B cell (primary cell): ENCODE results near the gene DENND1A. TPM values are rescaled to one million over a fixed set of nuclear protein-coding genes. Genes with fewer than 3 reads are reported as not detected.

ENCODE experiments used
- ATAC-seq: fragments of 200-7000 bp; cut with Tn5 transposase; one replicate; pipeline ENCODE4 v1.10.0; 2021; ENCODE audit warnings: low read depth, mild to moderate bottlenecking, moderate number of reproducible peaks, moderate library complexity
- CTCF ChIA-PET: fragments of 350-600 bp; sonication (Branson Sonifier 250); formaldehyde crosslinking; loops from one replicate; lab custom pipeline; 2021; ENCODE audit warnings: antibody characterized with exemption, inconsistent platforms; lab: Charles Lee
- POLR2A ChIA-PET: fragments of 350-600 bp; sonication (Branson Sonifier 250); formaldehyde crosslinking; loops from one replicate; lab custom pipeline; 2021; ENCODE audit warnings: antibody characterized with exemption; lab: Charles Lee
- DNase-seq: peaks from one replicate; pipeline ENCODE4 v3.0.0; 2013
- H2AFZ ChIP-seq: 2 replicates; pipeline ENCODE4 v1.6.1; 2012; ENCODE audit warnings: mild to moderate bottlenecking, low read depth, low read length; ENCODE audit not compliant: insufficient read depth, poor library complexity, severe bottlenecking
- H3K27ac ChIP-seq, 2 donors: 1 replicate in 1 of 2; 2 replicates in 1 of 2; pipeline ENCODE4 v1.5.1; 2012 to 2013; ENCODE audit warnings: low read length in 2 of 2, mild to moderate bottlenecking in 2 of 2, moderate library complexity in 1 of 2
- H3K27me3 ChIP-seq, 4 experiments: fragments of 200-600 bp in 1 of 4; sonication (generic) in 1 of 4; replicated peaks in 1 of 4; 1 replicate in 2 of 4; 2 replicates in 2 of 4; pipeline versions ENCODE4 v1.6.1 to v1.7.0; 2013 to 2016; ENCODE audit warnings: low read length in 3 of 4, mild to moderate bottlenecking in 2 of 4, mixed read lengths in 1 of 4, moderate library complexity in 1 of 4; ENCODE audit not compliant: insufficient read depth in 4 of 4, control insufficient read depth in 3 of 4; ENCODE audit errors: control extremely low read depth in 1 of 4
- H3K36me3 ChIP-seq, 2 experiments: replicated peaks in 1 of 2; 1 replicate in 1 of 2; 2 replicates in 1 of 2; pipeline versions ENCODE4 v1.6.1 to v1.7.1; 2013; ENCODE audit warnings: low read length in 1 of 2; ENCODE audit not compliant: insufficient read depth in 2 of 2, control insufficient read depth in 1 of 2; ENCODE audit errors: control extremely low read depth in 1 of 2, extremely low read depth in 1 of 2
- H3K4me1 ChIP-seq, 2 donors: fragments of 200-600 bp in 1 of 2; sonication (generic) in 1 of 2; 1 replicate in 1 of 2; 2 replicates in 1 of 2; pipeline versions ENCODE4 v1.5.1 to v1.6.1; 2013 to 2017; ENCODE audit warnings: low read length in 2 of 2; ENCODE audit not compliant: control insufficient read depth in 2 of 2, insufficient read depth in 2 of 2
- H3K4me2 ChIP-seq: replicated peaks from 2 replicates; pipeline ENCODE3; 2012; ENCODE audit warnings: mild to moderate bottlenecking, low read depth, low read length; ENCODE audit not compliant: poor library complexity, severe bottlenecking
- H3K4me3 ChIP-seq, 5 experiments: fragments of 200-600 bp in 1 of 5; sonication (generic) in 1 of 5; 1 replicate in 3 of 5; 2 replicates in 2 of 5; pipeline versions ENCODE4 v1.5.1 to v1.7.0; 2011 to 2016; ENCODE audit warnings: low read length in 4 of 5, mild to moderate bottlenecking in 4 of 5, low read depth in 2 of 5, control low read depth in 1 of 5, moderate library complexity in 1 of 5; ENCODE audit not compliant: insufficient read depth in 1 of 5; ENCODE audit errors: control extremely low read depth in 1 of 5, extremely low read depth in 1 of 5
- H3K79me2 ChIP-seq: fragments of 200-600 bp; sonication (generic); one replicate; pipeline ENCODE4 v1.6.0; 2016; ENCODE audit warnings: low read length; ENCODE audit not compliant: control insufficient read depth, insufficient read depth
- H3K9ac ChIP-seq: fragments of 200-600 bp; sonication (generic); 2 replicates; pipeline ENCODE4 v1.6.1; 2017; ENCODE audit warnings: mild to moderate bottlenecking, low read length, moderate library complexity
- H3K9me3 ChIP-seq, 3 donors: one replicate each; pipeline versions ENCODE4 v1.6.1 to v1.7.1; 2013; ENCODE audit warnings: low read length in 2 of 3; ENCODE audit not compliant: control insufficient read depth in 2 of 3, insufficient read depth in 1 of 3; ENCODE audit errors: control extremely low read depth in 1 of 3
- H4K20me1 ChIP-seq: 2 replicates; pipeline ENCODE4 v1.6.0; 2012; ENCODE audit warnings: mild to moderate bottlenecking, low read length; ENCODE audit not compliant: insufficient read depth, control insufficient read depth, poor library complexity, severe bottlenecking
- H3K27ac Mint-ChIP-seq: one replicate; pipeline ENCODE4 v1.8.0; 2021; ENCODE audit warnings: mixed read lengths
- H3K27me3 Mint-ChIP-seq: one replicate; pipeline ENCODE4 v1.8.0; 2021; ENCODE audit warnings: mixed read lengths
- H3K4me1 Mint-ChIP-seq: one replicate; pipeline ENCODE4 v1.8.0; 2021; ENCODE audit warnings: mixed read lengths
- H3K4me3 Mint-ChIP-seq: one replicate; pipeline ENCODE4 v1.8.0; 2021; ENCODE audit warnings: mixed read lengths
- H3K9me3 Mint-ChIP-seq: one replicate; pipeline ENCODE4 v1.8.0; 2022; ENCODE audit warnings: mixed read lengths; ENCODE audit not compliant: insufficient read depth
- EZH2 ChIP-seq: IDR thresholded peaks from 2 replicates; pipeline ENCODE4 v1.6.1; 2012; ENCODE audit warnings: borderline replicate concordance, low read depth, mild to moderate bottlenecking, moderate library complexity, low read length; ENCODE audit not compliant: insufficient read depth, poor library complexity, severe bottlenecking
- WGBS: methylation state at CpG from one replicate; pipeline ENCODE4 v1.1.5; 2013; ENCODE audit warnings: missing lambda C conversion rate; ENCODE audit not compliant: insufficient coverage; 5-methylcytosine and 5-hydroxymethylcytosine counted together
- intact Hi-C: fragments of 100-400 bp; cut with micrococcal nuclease; formaldehyde crosslinking; loops from one replicate; pipeline ENCODE4 v1.10.0; 2022
- polyA plus RNA-seq: library from polyadenylated mRNA; depleted of rRNA; stranded (reverse); fragments of >200 nt; gene quantifications from 2 replicates; pipeline ENCODE4 v1.2.3, GENCODE V29; 2012
- total RNA-seq, 2 donors: library from RNA; stranded (reverse); fragments of 120-200 nt in 1 of 2; gene quantifications; 1 replicate in 1 of 2; 2 replicates in 1 of 2; pipeline versions ENCODE4 v1.2.3 to v1.2.4, GENCODE V29; 2013 to 2022
- TF ChIP-seq, protein P1 (sequence below): fragments of 200-600 bp; IDR thresholded peaks from one replicate; pipeline ENCODE4 v1.8.0; 2022; ENCODE audit warnings: antibody characterized with exemption, mild to moderate bottlenecking

The DENND1A gene
- total and polyA plus RNA-seq, 2 donors (not counting 1 experiment from before 2014, with no cell fraction given): 10.8 to 26.0 TPM

- Histone ChIP-seq H3K4me3 (no peak overlapping the region), H3K79me2 (no peaks in the 10 kb centered on the region), H3K4me1 (no peaks in the 10 kb centered on the region), H3K4me2 (no peak overlapping the region), H3K27me3 (no peaks in the 10 kb centered on the region), H3K36me3 (no peaks in the 10 kb centered on the region), H3K9me3 (no peaks in the 10 kb centered on the region), H2AFZ (no peak overlapping the region), H3K27ac (no peak overlapping the region), H3K9ac (no peak overlapping the region), H4K20me1 (no peaks in the 10 kb centered on the region)
- no peak for ATAC-seq
- TF ChIP-seq, protein P1, sequence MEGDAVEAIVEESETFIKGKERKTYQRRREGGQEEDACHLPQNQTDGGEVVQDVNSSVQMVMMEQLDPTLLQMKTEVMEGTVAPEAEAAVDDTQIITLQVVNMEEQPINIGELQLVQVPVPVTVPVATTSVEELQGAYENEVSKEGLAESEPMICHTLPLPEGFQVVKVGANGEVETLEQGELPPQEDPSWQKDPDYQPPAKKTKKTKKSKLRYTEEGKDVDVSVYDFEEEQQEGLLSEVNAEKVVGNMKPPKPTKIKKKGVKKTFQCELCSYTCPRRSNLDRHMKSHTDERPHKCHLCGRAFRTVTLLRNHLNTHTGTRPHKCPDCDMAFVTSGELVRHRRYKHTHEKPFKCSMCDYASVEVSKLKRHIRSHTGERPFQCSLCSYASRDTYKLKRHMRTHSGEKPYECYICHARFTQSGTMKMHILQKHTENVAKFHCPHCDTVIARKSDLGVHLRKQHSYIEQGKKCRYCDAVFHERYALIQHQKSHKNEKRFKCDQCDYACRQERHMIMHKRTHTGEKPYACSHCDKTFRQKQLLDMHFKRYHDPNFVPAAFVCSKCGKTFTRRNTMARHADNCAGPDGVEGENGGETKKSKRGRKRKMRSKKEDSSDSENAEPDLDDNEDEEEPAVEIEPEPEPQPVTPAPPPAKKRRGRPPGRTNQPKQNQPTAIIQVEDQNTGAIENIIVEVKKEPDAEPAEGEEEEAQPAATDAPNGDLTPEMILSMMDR: no peak
- no peak for TF ChIP-seq EZH2
- POLR2A ChIA-PET: no interaction called here
- Mint-ChIP-seq H3K27ac (no peak overlapping the region), H3K4me3 (no peak overlapping the region), H3K27me3 (no peaks in the 10 kb centered on the region), H3K9me3 (no peaks in the 10 kb centered on the region), H3K4me1 (no peaks in the 10 kb centered on the region)
- WGBS: 100% methylated on average over 2 of the region's 2 CpGs
- intact Hi-C loops: no loop called here
- CTCF ChIA-PET: interaction anchor here (0.8 kb wide), 1 partner anchor 18 kb away, joined by 3 read pairs; no protein-coding TSS in a partner anchor
- DNase-seq: no peak
Observed at GRCh38 chr9:123523845-123524244, 406.1 kb downstream of the DENND1A start.

- no peak overlapping the region for H3K9ac ChIP-seq
- TF ChIP-seq, protein P1: no peak
- H3K4me3 Mint-ChIP-seq: no peak overlapping the region
- H3K27me3 ChIP-seq: no peaks in the 10 kb centered on the region
- no peaks in the 10 kb centered on the region for H3K4me1 ChIP-seq
- intact Hi-C loops: no loop called here
- WGBS: 100% methylated on average over 2 of the region's 6 CpGs
- H3K4me3 ChIP-seq: no peak overlapping the region
- no peaks in the 10 kb centered on the region for H3K9me3 ChIP-seq
- H3K4me1 Mint-ChIP-seq: no peaks in the 10 kb centered on the region
- ChIA-PET CTCF (interaction anchor here (0.8 kb wide), 1 partner anchor 19 kb away, joined by 3 read pairs; no protein-coding TSS in a partner anchor), POLR2A (interaction anchor here (0.6 kb wide), 1 partner anchor 997 kb away, joined by 9 read pairs; no protein-coding TSS in a partner anchor)
- H3K27ac Mint-ChIP-seq: no peak overlapping the region
- ATAC-seq: no peak
- no peak for DNase-seq
- no peaks in the 10 kb centered on the region for H3K9me3 Mint-ChIP-seq
- no peak overlapping the region for H3K27ac ChIP-seq
- H2AFZ ChIP-seq: no peak overlapping the region
- H3K79me2 ChIP-seq: no peaks in the 10 kb centered on the region
- no peaks in the 10 kb centered on the region for H3K36me3 ChIP-seq
- no peaks in the 10 kb centered on the region for H4K20me1 ChIP-seq
- no peak overlapping the region for H3K4me2 ChIP-seq
- H3K27me3 Mint-ChIP-seq: no peaks in the 10 kb centered on the region
Observed at GRCh38 chr9:123523001-123523400, 406.9 kb downstream of the DENND1A start.
